GM18517 (cell line): ENCODE results near the gene TMEM229B.

ENCODE experiments used
- ATAC-seq: cut with Tn5 transposase; IDR thresholded peaks from one replicate; pipeline ENCODE4 v1.9.1; 2021; ENCODE audit warnings: mild to moderate bottlenecking, moderate library complexity; ENCODE audit not compliant: unreplicated experiment

TMEM229B gene

GRCh38 chr14:67515386-67516079 lies 27.0 kb upstream of the TMEM229B start:
- ATAC-seq, result peak; percentile 39

- ATAC-seq, result peak; percentile 49
Observed at GRCh38 chr14:67514650-67515385, 26.3 kb upstream of the TMEM229B start.

- no peak for ATAC-seq
Observed at GRCh38 chr14:67514203-67514607, 25.7 kb upstream of the TMEM229B start.

- ATAC-seq, result no peak
Observed at GRCh38 chr14:67513631-67514108, 25.1 kb upstream of the TMEM229B start.

- ATAC-seq, result no peak
Observed at GRCh38 chr14:67512463-67513310, 24.2 kb upstream of the TMEM229B start.

GRCh38 chr14:67510836-67511235 lies 22.3 kb upstream of the TMEM229B start:
- no peak for ATAC-seq

- no peak for ATAC-seq
Observed at GRCh38 chr14:67510121-67510520, 21.6 kb upstream of the TMEM229B start.

- no peak for ATAC-seq
Observed at GRCh38 chr14:67508956-67509355, 20.4 kb upstream of the TMEM229B start.

- no peak for ATAC-seq
Observed at GRCh38 chr14:67505254-67505653, 16.7 kb upstream of the TMEM229B start.

GRCh38 chr14:67503331-67503730 lies 14.8 kb upstream of the TMEM229B start:
- ATAC-seq, result no peak

GRCh38 chr14:67502867-67503266 lies 14.3 kb upstream of the TMEM229B start:
- no peak for ATAC-seq

- ATAC-seq, result no peak
Observed at GRCh38 chr14:67501670-67502069, 13.1 kb upstream of the TMEM229B start.

GRCh38 chr14:67500981-67501380 lies 12.5 kb upstream of the TMEM229B start:
- ATAC-seq, result no peak

- no peak for ATAC-seq
Observed at GRCh38 chr14:67497716-67498115, 9.2 kb upstream of the TMEM229B start.

- no peak for ATAC-seq
Observed at GRCh38 chr14:67497216-67497615, 8.7 kb upstream of the TMEM229B start.

GRCh38 chr14:67495827-67496226 lies 7.3 kb upstream of the TMEM229B start:
- no peak for ATAC-seq

- no peak for ATAC-seq
Observed at GRCh38 chr14:67493092-67493717, 4.7 kb upstream of the TMEM229B start.

GRCh38 chr14:67492538-67492937 lies 4.0 kb upstream of the TMEM229B start:
- ATAC-seq, result no peak

- no peak for ATAC-seq
Observed at GRCh38 chr14:67491741-67492507, 3.4 kb upstream of the TMEM229B start.

- no peak for ATAC-seq
Observed at GRCh38 chr14:67491285-67491684, 2.8 kb upstream of the TMEM229B start.
